22Rv1 (cell line): Measurements from ENCODE around the gene PDGFD.

ENCODE experiments used
- CTCF ChIP-seq: fragments of 450-650 bp; IDR thresholded peaks from 2 replicates; pipeline ENCODE4 v1.5.1; 2017; ENCODE audit warnings: mild to moderate bottlenecking
- ZFX ChIP-seq: fragments of 450-650 bp; IDR thresholded peaks from 2 replicates; pipeline ENCODE4 v1.6.1; 2017; ENCODE audit warnings: antibody characterized with exemption, borderline replicate concordance

DNA sequence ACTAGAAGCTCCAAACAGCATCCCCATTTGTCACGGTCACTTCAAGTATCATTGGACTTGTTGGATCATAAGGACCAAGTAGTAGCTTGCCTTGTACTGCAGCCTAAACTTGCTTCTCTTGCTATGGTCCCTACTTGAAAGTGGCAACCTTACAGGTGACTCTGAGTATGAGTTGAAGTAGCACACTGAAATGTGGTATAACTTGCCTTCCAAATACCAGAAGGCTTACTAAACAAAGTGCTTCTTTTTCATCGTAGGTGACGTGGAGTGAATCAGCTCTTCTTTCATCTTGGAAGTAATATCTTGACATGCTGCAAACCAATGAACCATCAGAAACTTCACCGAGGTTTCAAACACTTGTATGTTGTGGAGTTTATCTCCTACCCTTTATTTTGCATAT, 296.5 kb downstream of the PDGFD start:
- no peak for TF ChIP-seq CTCF
- TF ChIP-seq ZFX: no peak
